ENCODE measurements around the gene POGZ. TPM values are rescaled to one million over a fixed set of nuclear protein-coding genes. Genes with fewer than 3 reads are reported as not detected.
"Not testable (repeated sequence)": the region's sequence is repeated elsewhere in the genome, so short reads cannot be mapped to it uniquely, and the experiment has no call there.

Gene POGZ
- total RNA-seq, 1 donor from 2014 or later = 37.3 TPM

- DNase-seq (ENCODE audit: extremely low read depth, low read depth, low spot score) = no peak
Observed at GRCh38 chr1:151477066-151477465, 17.8 kb upstream of the POGZ start.

GRCh38 chr1:151476083-151476482 is 16.8 kb upstream of the POGZ start:
- DNase-seq (ENCODE audit: extremely low read depth, low read depth, low spot score) = no peak

- DNase-seq (ENCODE audit: extremely low read depth, low read depth, low spot score) = no peak
Observed at GRCh38 chr1:151475175-151475574, 15.9 kb upstream of the POGZ start.

- DNase-seq (ENCODE audit: extremely low read depth, low read depth, low spot score) = no peak
Observed at GRCh38 chr1:151474745-151475144, 15.5 kb upstream of the POGZ start.

- no peak for DNase-seq (ENCODE audit: extremely low read depth, low read depth, low spot score)
Observed at GRCh38 chr1:151472856-151473731, 13.8 kb upstream of the POGZ start.

GRCh38 chr1:151465026-151465425 is 5.7 kb upstream of the POGZ start:
- DNase-seq (ENCODE audit: extremely low read depth, low read depth, low spot score) = no peak

- DNase-seq (ENCODE audit: extremely low read depth, low read depth, low spot score) = no peak
Observed at GRCh38 chr1:151461694-151462093, 2.4 kb upstream of the POGZ start.

GRCh38 chr1:151458802-151459330 is 428 bp downstream of the POGZ start:
- DNase-seq (ENCODE audit: extremely low read depth, low read depth, low spot score) = no peak

- peak; percentile 47 for DNase-seq (ENCODE audit: extremely low read depth, low read depth, low spot score)
Observed at GRCh38 chr1:151457911-151458801, 1.1 kb downstream of the POGZ start.

GRCh38 chr1:151455966-151456365 is 3.3 kb downstream of the POGZ start:
- DNase-seq (ENCODE audit: extremely low read depth, low read depth, low spot score) = no peak

- DNase-seq (ENCODE audit: extremely low read depth, low read depth, low spot score) = no peak
Observed at GRCh38 chr1:151455231-151455630, 4.1 kb downstream of the POGZ start.

GRCh38 chr1:151447696-151448095 is 11.6 kb downstream of the POGZ start:
- no peak for DNase-seq (ENCODE audit: extremely low read depth, low read depth, low spot score)

GRCh38 chr1:151444783-151445177 is 14.5 kb downstream of the POGZ start:
- no peak for DNase-seq (ENCODE audit: extremely low read depth, low read depth, low spot score)

GRCh38 chr1:151443846-151444782 is 15.2 kb downstream of the POGZ start:
- DNase-seq (ENCODE audit: extremely low read depth, low read depth, low spot score) = peak; percentile 70

GRCh38 chr1:151437396-151437795 is 21.9 kb downstream of the POGZ start:
- DNase-seq (ENCODE audit: extremely low read depth, low read depth, low spot score) = not testable (repeated sequence)

- no peak for DNase-seq (ENCODE audit: extremely low read depth, low read depth, low spot score)
Observed at GRCh38 chr1:151436985-151437384, 22.3 kb downstream of the POGZ start.

GRCh38 chr1:151435174-151435573 is 24.1 kb downstream of the POGZ start:
- no peak for DNase-seq (ENCODE audit: extremely low read depth, low read depth, low spot score)

GRCh38 chr1:151433827-151434226 is 25.5 kb downstream of the POGZ start:
- DNase-seq (ENCODE audit: extremely low read depth, low read depth, low spot score) = not testable (repeated sequence)

- DNase-seq (ENCODE audit: extremely low read depth, low read depth, low spot score) = no peak
Observed at GRCh38 chr1:151428068-151428467, 31.2 kb downstream of the POGZ start.

GRCh38 chr1:151425103-151425502 is 34.2 kb downstream of the POGZ start:
- DNase-seq (ENCODE audit: extremely low read depth, low read depth, low spot score) = no peak

Data from glomerular endothelial cell (primary cell).